Tibial nerve (tissue), 4 donors: ENCODE results near the gene FNBP1. TPM values are rescaled to one million over a fixed set of nuclear protein-coding genes. Genes with fewer than 3 reads are reported as not detected.
A peak's percentile ranks its signal among the peaks of the same experiment; 100 is the strongest.

ENCODE experiments used
- DNase-seq, 2 donors: peaks; one replicate each; pipeline ENCODE4 v3.0.0-alpha.2; 2019; ENCODE audit warnings: low spot score in 2 of 2
- H3K27ac ChIP-seq, 4 donors: fragments of 200-600 bp; sonication (generic) in 3 of 4; one replicate each; pipeline ENCODE4 v1.5.1; 2017 to 2019; ENCODE audit warnings: mild to moderate bottlenecking in 1 of 4
- H3K27me3 ChIP-seq, 2 donors: fragments of 200-600 bp; sonication (generic) in 1 of 2; one replicate each; pipeline versions ENCODE4 v1.5.1 to v1.6.0; 2017 to 2019
- H3K36me3 ChIP-seq, 3 donors: fragments of 200-600 bp; sonication (generic); one replicate each; pipeline ENCODE4 v1.5.1; 2018 to 2019
- H3K4me1 ChIP-seq, 4 donors: fragments of 200-600 bp; sonication (generic) in 3 of 4; one replicate each; pipeline ENCODE4 v1.5.1; 2017 to 2019
- H3K4me3 ChIP-seq, 4 donors: fragments of 200-600 bp; sonication (generic) in 3 of 4; one replicate each; pipeline ENCODE4 v1.5.1; 2017 to 2019; ENCODE audit warnings: mild to moderate bottlenecking in 1 of 4, moderate library complexity in 1 of 4
- H3K9me3 ChIP-seq, 4 donors: fragments of 200-600 bp; sonication (generic) in 3 of 4; one replicate each; pipeline ENCODE4 v1.5.1; 2017 to 2019
- CTCF ChIP-seq, 5 experiments: fragments of 200-600 bp in 3 of 5; fragments of 450-650 bp in 2 of 5; sonication (generic) in 3 of 5; IDR thresholded peaks; one replicate each; pipeline ENCODE4 v1.5.1; 2016 to 2019; ENCODE audit warnings: antibody characterized with exemption in 5 of 5, mild to moderate bottlenecking in 3 of 5, moderate library complexity in 2 of 5
- EP300 ChIP-seq, 2 donors: sonication (generic); formaldehyde crosslinking; IDR thresholded peaks; one replicate each; pipeline ENCODE4 v1.6.1; 2017; ENCODE audit warnings: antibody characterized with exemption in 2 of 2, mild to moderate bottlenecking in 1 of 2
- POLR2A ChIP-seq, 2 donors: fragments of 450-650 bp; IDR thresholded peaks; one replicate each; pipeline ENCODE4 v1.6.1; 2017; ENCODE audit warnings: antibody characterized with exemption in 2 of 2, mild to moderate bottlenecking in 2 of 2, moderate library complexity in 2 of 2
- WGBS, 2 donors: methylation state at CpG; one replicate each; pipeline ENCODE4 v1.1.5; 2018; 5-methylcytosine and 5-hydroxymethylcytosine counted together
- total RNA-seq, 4 donors: library from RNA; depleted of rRNA; stranded (reverse); fragments of >200 nt; gene quantifications; one replicate each; pipeline ENCODE4 v1.1.0, GENCODE V29; 2016

The FNBP1 gene
- total RNA-seq, 4 donors from 2014 or later = 77.0 to 114 (median 86.4) TPM

- Histone ChIP-seq H3K27ac (peak overlapping the region in 3 of 4 donors; percentile 85 to 90 (median 88)), H3K9me3 (no peaks in the 10 kb centered on the region), H3K36me3 (peaks cover 0 to 26% (median 0%) of the 10 kb centered on the region in 3 donors), H3K4me3 (peak overlapping the region in 1 of 4 donors; percentile 21), H3K27me3 (no peaks in the 10 kb centered on the region), H3K4me1 (peaks cover 0 to 69% (median 45%) of the 10 kb centered on the region in 4 donors)
- TF ChIP-seq POLR2A (IDR thresholded peaks at IDR 0.05) = no peak
- TF ChIP-seq CTCF (IDR thresholded peaks at IDR 0.05) = no peak
- TF ChIP-seq EP300 (IDR thresholded peaks at IDR 0.05) = no peak
- WGBS, 2 donors = 63 to 64% methylated on average over 27 of the region's 27 CpGs
- DNase-seq = no peak
Measured at GRCh38 chr9:129887334-129888292, 155.4 kb downstream of the FNBP1 start.

- Histone ChIP-seq H3K27me3 (no peaks in the 10 kb centered on the region), H3K4me1 (peaks cover 0 to 58% (median 38%) of the 10 kb centered on the region in 4 donors)
- WGBS, 2 donors = 61 to 70% methylated on average over 17 to 20 of the region's 20 CpGs
Measured at GRCh38 chr9:129886226-129887174, 156.5 kb downstream of the FNBP1 start.

GRCh38 chr9:129885670-129886106, 157.3 kb downstream of the FNBP1 start:
- Histone ChIP-seq H3K4me1 (peaks cover 0 to 53% (median 31%) of the 10 kb centered on the region in 4 donors), H3K4me3 (peak overlapping the region; percentile 23 to 46 (median 31)), H3K9me3 (no peaks in the 10 kb centered on the region), H3K27ac (peak overlapping the region; percentile 61 to 90 (median 86)), H3K36me3 (peaks cover 0 to 26% (median 0%) of the 10 kb centered on the region in 3 donors), H3K27me3 (no peaks in the 10 kb centered on the region)
- peak; percentile 20 to 85 for TF ChIP-seq EP300 (IDR thresholded peaks at IDR 0.05)
- peak in 1 of 2 donors; percentile 35 for TF ChIP-seq POLR2A (IDR thresholded peaks at IDR 0.05)
- TF ChIP-seq CTCF (IDR thresholded peaks at IDR 0.05) = peak; percentile 89 to 99 (median 96)
- DNase-seq = peak; percentile 85 to 87
- WGBS, 2 donors = 1 to 3% methylated on average over 13 to 15 of the region's 27 CpGs

More at GRCh38 chr9:129886226-129887174, 156.5 kb downstream of the FNBP1 start:
- H3K9me3 ChIP-seq = no peaks in the 10 kb centered on the region
- peak overlapping the region; percentile 61 to 90 (median 86) for H3K27ac ChIP-seq
- H3K36me3 ChIP-seq = peaks cover 0 to 26% (median 0%) of the 10 kb centered on the region in 3 donors
- H3K4me3 ChIP-seq = peak overlapping the region; percentile 23 to 46 (median 31)
- no peak for DNase-seq
- TF ChIP-seq CTCF (IDR thresholded peaks at IDR 0.05) = no peak
- TF ChIP-seq POLR2A (IDR thresholded peaks at IDR 0.05) = no peak
- no peak for TF ChIP-seq EP300 (IDR thresholded peaks at IDR 0.05)

- H3K27ac ChIP-seq = peak overlapping the region; percentile 61 to 90 (median 86)
- peak in 2 of 5 experiments; percentile 6 to 18 for TF ChIP-seq CTCF (IDR thresholded peaks at IDR 0.05)
- TF ChIP-seq EP300 (IDR thresholded peaks at IDR 0.05) = no peak
- no peak for TF ChIP-seq POLR2A (IDR thresholded peaks at IDR 0.05)
- 30 to 35% methylated on average over 25 to 27 of the region's 27 CpGs for WGBS, 2 donors
- no peaks in the 10 kb centered on the region for H3K27me3 ChIP-seq
- peak; percentile 40 to 42 for DNase-seq
- no peaks in the 10 kb centered on the region for H3K9me3 ChIP-seq
- peaks cover 0 to 51% (median 30%) of the 10 kb centered on the region in 4 donors for H3K4me1 ChIP-seq
- peak overlapping the region; percentile 5 to 46 (median 31) for H3K4me3 ChIP-seq
- H3K36me3 ChIP-seq = peaks cover 0 to 24% (median 2%) of the 10 kb centered on the region in 3 donors
Measured at GRCh38 chr9:129885018-129885669, 157.8 kb downstream of the FNBP1 start.
